HG03354 (cell line): ENCODE data around the gene ARSB.
"Not testable (repeated sequence)": the region's sequence is repeated elsewhere in the genome, so short reads cannot be mapped to it uniquely, and the experiment has no call there.

Experiments
- ATAC-seq: cut with Tn5 transposase; IDR thresholded peaks from one replicate; pipeline ENCODE4 v1.9.1; 2021; ENCODE audit warnings: mild to moderate bottlenecking; ENCODE audit not compliant: unreplicated experiment, poor library complexity, severe bottlenecking

The ARSB gene

GRCh38 chr5:79001471-79001870 lies 16.4 kb upstream of the ARSB start:
- ATAC-seq = no peak

- no peak for ATAC-seq
These were observed 12.0 kb upstream of the ARSB start for GRCh38 chr5:78997090-78997489.

- ATAC-seq = no peak
These were observed 10.5 kb upstream of the ARSB start for GRCh38 chr5:78995521-78996007.

- no peak for ATAC-seq
These were observed 8.1 kb upstream of the ARSB start for GRCh38 chr5:78993165-78993564.

GRCh38 chr5:78992146-78992545 lies 7.0 kb upstream of the ARSB start:
- ATAC-seq = no peak

- ATAC-seq = no peak
These were observed 4.0 kb upstream of the ARSB start for GRCh38 chr5:78989080-78989479.

GRCh38 chr5:78985725-78986223 lies 664 bp upstream of the ARSB start:
- ATAC-seq = peak; percentile 67

- peak; percentile 50 for ATAC-seq
These were observed 533 bp downstream of the ARSB start for GRCh38 chr5:78984439-78985115.

- ATAC-seq = no peak
These were observed 1.3 kb downstream of the ARSB start for GRCh38 chr5:78983601-78984438.

- not testable (repeated sequence) for ATAC-seq
These were observed 1.9 kb downstream of the ARSB start for GRCh38 chr5:78983194-78983593.

- ATAC-seq = no peak
These were observed 5.2 kb downstream of the ARSB start for GRCh38 chr5:78979909-78980308.

- ATAC-seq = no peak
These were observed 5.9 kb downstream of the ARSB start for GRCh38 chr5:78979117-78979742.

- no peak for ATAC-seq
These were observed 10.1 kb downstream of the ARSB start for GRCh38 chr5:78975035-78975434.

GRCh38 chr5:78974601-78975000 lies 10.5 kb downstream of the ARSB start:
- no peak for ATAC-seq

GRCh38 chr5:78974011-78974410 lies 11.1 kb downstream of the ARSB start:
- ATAC-seq = no peak

GRCh38 chr5:78972654-78973428 lies 12.3 kb downstream of the ARSB start:
- no peak for ATAC-seq

- ATAC-seq = no peak
These were observed 13.1 kb downstream of the ARSB start for GRCh38 chr5:78971998-78972397.

- no peak for ATAC-seq
These were observed 16.3 kb downstream of the ARSB start for GRCh38 chr5:78968781-78969180.

- ATAC-seq = no peak
These were observed 20.2 kb downstream of the ARSB start for GRCh38 chr5:78964889-78965288.

- ATAC-seq = no peak
These were observed 23.4 kb downstream of the ARSB start for GRCh38 chr5:78961743-78962142.
